ENCODE results near the gene IL2RG. TPM values are rescaled to one million over a fixed set of nuclear protein-coding genes. Genes with fewer than 3 reads are reported as not detected.
A peak's percentile ranks its signal among the peaks of the same experiment; 100 is the strongest.

The IL2RG gene
- total and polyA plus RNA-seq, 7 donors, result 1.7 to 90.1 (median 11.2) TPM; not detected in 1

- Histone ChIP-seq H3K27ac (peak overlapping the region in 1 of 4 donors; percentile 76), H3K27me3 (no peaks in the 10 kb centered on the region), H3K4me1 (peaks cover 0 to 15% (median 4%) of the 10 kb centered on the region in 4 donors), H3K4me3 (no peak overlapping the region), H3K9me3 (no peaks in the 10 kb centered on the region), H3K36me3 (peaks cover 0 to 20% (median 3%) of the 10 kb centered on the region in 4 donors)
- no peak for TF ChIP-seq EP300 (IDR thresholded peaks at IDR 0.05)
- TF ChIP-seq POLR2A (IDR thresholded peaks at IDR 0.05), result no peak
- TF ChIP-seq POLR2AphosphoS5 (IDR thresholded peaks at IDR 0.05), result no peak
- no peak for TF ChIP-seq CTCF (IDR thresholded peaks at IDR 0.05)
- DNase-seq, result no peak
- intact Hi-C loops (cut with DNase I), result loop anchor here (10.0 kb wide), 1 partner anchor 1137 kb away; no protein-coding TSS in a partner anchor
- 67 to 89% methylated on average over 10 of the region's 10 CpGs for WGBS, 2 donors
These were observed 6.0 kb upstream of the IL2RG start for GRCh38 chrX:71117358-71117757.

GRCh38 chrX:71111921-71112431, 599 bp upstream of the IL2RG start:
- Histone ChIP-seq H3K4me1 (no peaks in the 10 kb centered on the region), H3K27me3 (no peaks in the 10 kb centered on the region), H3K9me3 (no peaks in the 10 kb centered on the region), H3K36me3 (no peaks in the 10 kb centered on the region), H3K27ac (no peak overlapping the region), H3K4me3 (no peak overlapping the region)
- DNase-seq, result no peak
- TF ChIP-seq EP300 (IDR thresholded peaks at IDR 0.05), result no peak
- no peak for TF ChIP-seq POLR2A (IDR thresholded peaks at IDR 0.05)
- no peak for TF ChIP-seq POLR2AphosphoS5 (IDR thresholded peaks at IDR 0.05)
- no peak for TF ChIP-seq CTCF (IDR thresholded peaks at IDR 0.05)
- 26 to 46% methylated on average over 5 of the region's 5 CpGs for WGBS, 2 donors
- intact Hi-C loops (cut with DNase I), result loop anchor here (10.0 kb wide), 1 partner anchor 1143 kb away; no protein-coding TSS in a partner anchor

GRCh38 chrX:71109051-71109450, 2.3 kb downstream of the IL2RG start:
- H3K9me3 ChIP-seq, result no peaks in the 10 kb centered on the region
- no peaks in the 10 kb centered on the region for H3K27me3 ChIP-seq
- no peak overlapping the region for H3K27ac ChIP-seq
- no peak overlapping the region for H3K4me3 ChIP-seq
- no peak for TF ChIP-seq POLR2A (IDR thresholded peaks at IDR 0.05)
- no peak for TF ChIP-seq POLR2AphosphoS5 (IDR thresholded peaks at IDR 0.05)
- TF ChIP-seq EP300 (IDR thresholded peaks at IDR 0.05), result no peak
- TF ChIP-seq CTCF (IDR thresholded peaks at IDR 0.05), result no peak
- H3K4me1 ChIP-seq, result no peaks in the 10 kb centered on the region
- whole genome bisulfite sequencing, 2 donors, result 82 to 94% methylated on average over 6 of the region's 6 CpGs
- intact Hi-C loops (cut with DNase I), result no loop called here
- no peak for DNase-seq
- no peaks in the 10 kb centered on the region for H3K36me3 ChIP-seq

- TF ChIP-seq CTCF (IDR thresholded peaks at IDR 0.05) (no peak), POLR2AphosphoS5 (IDR thresholded peaks at IDR 0.05) (no peak), EP300 (IDR thresholded peaks at IDR 0.05) (no peak), POLR2A (IDR thresholded peaks at IDR 0.05) (no peak)
- intact Hi-C loops (cut with DNase I), result no loop called here
- H3K4me3 ChIP-seq, result no peak overlapping the region
These were observed 3.5 kb downstream of the IL2RG start for GRCh38 chrX:71107762-71108360.

More at GRCh38 chrX:71107762-71108360, 3.5 kb downstream of the IL2RG start:
- Histone ChIP-seq H3K36me3 (no peaks in the 10 kb centered on the region), H3K4me1 (no peaks in the 10 kb centered on the region), H3K9me3 (no peaks in the 10 kb centered on the region), H3K27me3 (no peaks in the 10 kb centered on the region), H3K27ac (no peak overlapping the region)
- no peak for DNase-seq
- WGBS, 2 donors, result 37 to 80% methylated on average over 9 of the region's 9 CpGs

Data from sigmoid colon (tissue), 7 donors.